Hepatocyte (in vitro differentiated cells): ENCODE data around the gene PSME4.

Experiments used
- EZH2 ChIP-seq: fragments of 200-600 bp; sonication (generic); IDR thresholded peaks from 2 replicates; pipeline ENCODE4 v1.6.1; 2016; ENCODE audit warnings: antibody characterized with exemption, mild to moderate bottlenecking, borderline replicate concordance
- EZH2phosphoT487 ChIP-seq: fragments of 200-600 bp; sonication (generic); IDR thresholded peaks from one replicate; pipeline ENCODE4 v1.6.1; 2018; ENCODE audit warnings: antibody characterized with exemption, mild to moderate bottlenecking, low read depth, moderate library complexity; ENCODE audit not compliant: unreplicated experiment, severe bottlenecking
- TF ChIP-seq, protein P1 (sequence below): fragments of 200-600 bp; sonication (generic); IDR thresholded peaks from 2 replicates; pipeline ENCODE4 v1.5.1; 2016; ENCODE audit warnings: antibody characterized with exemption, mild to moderate bottlenecking; ENCODE audit not compliant: poor library complexity

DNA sequence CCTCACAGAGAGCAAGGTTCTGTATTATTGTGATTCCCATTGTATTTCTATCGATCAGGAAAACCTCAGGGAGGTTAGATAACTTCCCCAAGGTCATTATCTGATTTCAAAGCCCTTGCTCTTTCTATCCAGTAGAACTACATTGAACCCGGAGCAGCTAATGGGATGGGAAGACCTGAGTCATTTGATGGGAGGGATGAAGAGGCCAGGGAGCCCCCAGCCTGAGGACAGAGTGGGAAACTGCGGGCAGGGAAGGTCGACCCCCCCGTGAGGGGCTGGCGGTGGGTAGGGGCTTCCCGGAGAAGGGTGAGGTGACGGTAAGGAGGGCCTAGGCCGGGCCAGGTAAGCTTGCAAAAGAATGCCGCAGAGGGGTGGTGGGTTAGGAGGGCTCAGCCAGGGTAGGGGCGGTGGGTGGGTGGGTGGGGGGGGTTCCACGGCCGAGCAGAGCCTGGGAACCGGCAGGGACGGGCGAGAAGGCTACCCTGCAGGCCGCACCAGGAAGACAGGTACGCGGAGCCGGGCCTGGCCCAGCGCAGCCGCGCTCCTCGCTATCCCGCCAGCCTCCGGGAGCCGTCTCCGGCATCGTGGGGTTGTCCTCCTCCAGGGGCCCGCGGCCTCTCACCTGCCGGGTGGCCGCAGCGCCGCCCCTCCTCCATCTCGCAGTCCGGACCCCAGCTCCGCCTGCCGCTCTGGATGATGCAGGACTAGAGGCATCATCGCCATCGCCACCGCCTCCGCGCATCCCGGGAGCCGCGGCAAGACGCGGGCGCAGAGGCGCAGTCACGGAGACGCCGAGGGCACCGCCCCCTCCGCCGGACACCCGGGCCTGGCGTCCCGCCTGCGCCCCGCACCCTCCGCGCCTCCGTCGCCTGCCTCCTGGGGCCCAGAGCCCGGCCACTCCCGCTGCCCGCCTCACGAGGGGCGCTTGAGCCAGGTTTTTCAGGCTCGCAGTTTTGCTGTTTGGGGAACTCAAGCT is 111.3 kb downstream of the PSME4 start, which contains the start of gene GPR75:
- no peak for TF ChIP-seq EZH2
- TF ChIP-seq, protein P1, sequence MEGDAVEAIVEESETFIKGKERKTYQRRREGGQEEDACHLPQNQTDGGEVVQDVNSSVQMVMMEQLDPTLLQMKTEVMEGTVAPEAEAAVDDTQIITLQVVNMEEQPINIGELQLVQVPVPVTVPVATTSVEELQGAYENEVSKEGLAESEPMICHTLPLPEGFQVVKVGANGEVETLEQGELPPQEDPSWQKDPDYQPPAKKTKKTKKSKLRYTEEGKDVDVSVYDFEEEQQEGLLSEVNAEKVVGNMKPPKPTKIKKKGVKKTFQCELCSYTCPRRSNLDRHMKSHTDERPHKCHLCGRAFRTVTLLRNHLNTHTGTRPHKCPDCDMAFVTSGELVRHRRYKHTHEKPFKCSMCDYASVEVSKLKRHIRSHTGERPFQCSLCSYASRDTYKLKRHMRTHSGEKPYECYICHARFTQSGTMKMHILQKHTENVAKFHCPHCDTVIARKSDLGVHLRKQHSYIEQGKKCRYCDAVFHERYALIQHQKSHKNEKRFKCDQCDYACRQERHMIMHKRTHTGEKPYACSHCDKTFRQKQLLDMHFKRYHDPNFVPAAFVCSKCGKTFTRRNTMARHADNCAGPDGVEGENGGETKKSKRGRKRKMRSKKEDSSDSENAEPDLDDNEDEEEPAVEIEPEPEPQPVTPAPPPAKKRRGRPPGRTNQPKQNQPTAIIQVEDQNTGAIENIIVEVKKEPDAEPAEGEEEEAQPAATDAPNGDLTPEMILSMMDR, result no peak
- TF ChIP-seq EZH2phosphoT487, result no peak
